Measurements from ENCODE around the gene SEZ6L.

GRCh38 chr22:26314171-26314570 lies 144.9 kb downstream of the SEZ6L start:
- TF ChIP-seq CTCF (IDR thresholded peaks at IDR 0.05) (no peak), EP300 (IDR thresholded peaks at IDR 0.05) (no peak), POLR2A (IDR thresholded peaks at IDR 0.05) (no peak)
